H1 (cell line): ENCODE measurements around the gene APOC4. TPM values are rescaled to one million over a fixed set of nuclear protein-coding genes. Genes with fewer than 3 reads are reported as not detected.

Source experiments
- CTCF ChIA-PET: fragments of 300-600 bp; sonication (Branson Sonifier 250); formaldehyde crosslinking; loops from one replicate; lab custom pipeline; 2021; ENCODE audit not compliant: partially characterized antibody; lab: Charles Lee
- POLR2A ChIA-PET: fragments of 300-600 bp; sonication (Branson Sonifier 250); formaldehyde crosslinking; loops from one replicate; lab custom pipeline; 2021; ENCODE audit warnings: inconsistent platforms; ENCODE audit not compliant: partially characterized antibody; lab: Charles Lee
- DNase-seq, 2 experiments: peaks; one replicate each; pipeline versions ENCODE4 v3.0.0 to v3.0.0-alpha.2; 2010 to 2022; ENCODE audit warnings: low spot score in 2 of 2, low read depth in 1 of 2, mixed read lengths in 1 of 2
- FAIRE-seq: peaks from 2 replicates; lab custom pipeline; 2011; peaks lifted over from hg19 to GRCh38; lab: Jason Lieb, UNC
- H2AFZ ChIP-seq: 2 replicates; pipeline ENCODE4 v1.8.1; 2012; ENCODE audit warnings: low read length, inconsistent platforms
- H2AK5ac ChIP-seq: 2 replicates; pipeline ENCODE4 v1.6.1; 2013; ENCODE audit warnings: low read depth, low read length
- H2BK120ac ChIP-seq: replicated peaks from 2 replicates; pipeline ENCODE3; 2013; ENCODE audit warnings: low read depth, low read length, inconsistent platforms
- H2BK12ac ChIP-seq: 2 replicates; pipeline ENCODE4 v1.6.1; 2013; ENCODE audit warnings: low read depth, low read length
- H2BK15ac ChIP-seq: 2 replicates; pipeline ENCODE4 v1.6.1; 2013; ENCODE audit warnings: low read length
- H2BK20ac ChIP-seq: 2 replicates; pipeline ENCODE4 v1.6.1; 2013; ENCODE audit warnings: low read length
- H2BK5ac ChIP-seq: 2 replicates; pipeline ENCODE4 v1.6.1; 2013; ENCODE audit warnings: low read depth, low read length
- H3K14ac ChIP-seq: 2 replicates; pipeline ENCODE4 v1.6.1; 2013; ENCODE audit warnings: inconsistent platforms; ENCODE audit not compliant: insufficient read length
- H3K18ac ChIP-seq: 2 replicates; pipeline ENCODE4 v1.6.1; 2013; ENCODE audit warnings: low read length; ENCODE audit errors: extremely low read depth
- H3K23ac ChIP-seq: 2 replicates; pipeline ENCODE4 v1.6.1; 2013; ENCODE audit warnings: inconsistent platforms; ENCODE audit not compliant: insufficient read length
- H3K23me2 ChIP-seq: 2 replicates; pipeline ENCODE4 v1.6.1; 2013; ENCODE audit warnings: low read depth, low read length
- H3K27ac ChIP-seq: 2 replicates; pipeline ENCODE4 v1.6.1; 2011; ENCODE audit warnings: low read depth, low read length, inconsistent platforms
- H3K27me3 ChIP-seq, 4 experiments: replicated peaks in 1 of 4; 1 replicate in 1 of 4; 2 replicates in 3 of 4; pipeline versions ENCODE4 v1.6.1 to v1.8.1; 2011 to 2013; ENCODE audit warnings: low read length in 3 of 4, mild to moderate bottlenecking in 3 of 4, inconsistent platforms in 2 of 4, mixed read lengths in 2 of 4, moderate library complexity in 1 of 4; ENCODE audit not compliant: control insufficient read depth in 3 of 4, insufficient read depth in 3 of 4; ENCODE audit errors: extremely low read depth in 1 of 4
- H3K36me3 ChIP-seq, 4 experiments: 2 replicates each; pipeline versions ENCODE4 v1.6.1 to v1.8.1; 2011 to 2013; ENCODE audit warnings: mild to moderate bottlenecking in 4 of 4, low read length in 3 of 4, moderate library complexity in 2 of 4, control low read depth in 1 of 4, inconsistent platforms in 1 of 4; ENCODE audit not compliant: insufficient read depth in 4 of 4, control insufficient read depth in 2 of 4
- H3K4ac ChIP-seq: replicated peaks from 2 replicates; pipeline ENCODE3; 2013; ENCODE audit warnings: low read length, low read depth, mixed read lengths, inconsistent platforms; ENCODE audit not compliant: insufficient read length
- H3K4me1 ChIP-seq, 4 experiments: replicated peaks in 1 of 4; 1 replicate in 1 of 4; 2 replicates in 3 of 4; pipeline versions ENCODE4 v1.6.1 to v1.8.1; 2011 to 2013; ENCODE audit warnings: low read length in 3 of 4, inconsistent platforms in 2 of 4, mixed read lengths in 1 of 4; ENCODE audit not compliant: insufficient read depth in 4 of 4, control insufficient read depth in 3 of 4
- H3K4me2 ChIP-seq, 2 experiments: 2 replicates each; pipeline versions ENCODE4 v1.6.1 to v1.8.1; 2011 to 2013; ENCODE audit warnings: low read depth in 2 of 2, low read length in 2 of 2, control low read depth in 1 of 2, inconsistent platforms in 1 of 2, mild to moderate bottlenecking in 1 of 2; ENCODE audit not compliant: insufficient read depth in 1 of 2
- H3K4me3 ChIP-seq, 4 experiments: fragments of 200-600, 300-600 bp in 1 of 4; sonication (generic), shearing (Covaris generic), sonication (Bioruptor Twin) in 1 of 4; 2 replicates each; pipeline versions ENCODE4 v1.5.1 to v1.8.1; 2011 to 2016; ENCODE audit warnings: low read length in 4 of 4, low read depth in 3 of 4, control low read depth in 2 of 4, inconsistent platforms in 2 of 4, mild to moderate bottlenecking in 2 of 4, mixed read lengths in 1 of 4, moderate library complexity in 1 of 4; ENCODE audit not compliant: insufficient read depth in 2 of 4; ENCODE audit errors: extremely low read depth in 1 of 4
- H3K56ac ChIP-seq: replicated peaks from 2 replicates; pipeline ENCODE3; 2013; ENCODE audit warnings: low read depth, mild to moderate bottlenecking, mixed read lengths, low read length, inconsistent platforms; ENCODE audit not compliant: insufficient read length
- H3K79me1 ChIP-seq: 2 replicates; pipeline ENCODE4 v1.6.1; 2013; ENCODE audit warnings: low read depth, low read length, control low read depth
- H3K79me2 ChIP-seq, 2 experiments: 2 replicates each; pipeline versions ENCODE4 v1.6.1 to v1.8.1; 2012 to 2013; ENCODE audit warnings: low read length in 2 of 2, mild to moderate bottlenecking in 2 of 2, inconsistent platforms in 1 of 2; ENCODE audit not compliant: insufficient read depth in 2 of 2, control insufficient read depth in 1 of 2
- H3K9ac ChIP-seq, 4 experiments: replicated peaks in 1 of 4; 1 replicate in 1 of 4; 2 replicates in 3 of 4; pipeline versions ENCODE4 v1.6.1 to v1.8.1; 2011 to 2013; ENCODE audit warnings: low read depth in 3 of 4, low read length in 3 of 4, control low read depth in 2 of 4, mild to moderate bottlenecking in 2 of 4, moderate library complexity in 2 of 4, inconsistent platforms in 1 of 4; ENCODE audit errors: extremely low read depth in 1 of 4
- H3K9me3 ChIP-seq, 2 experiments: 2 replicates each; pipeline versions ENCODE4 v1.6.1 to v1.8.1; 2012 to 2013; ENCODE audit warnings: mild to moderate bottlenecking in 2 of 2, moderate library complexity in 2 of 2, control low read depth in 1 of 2, inconsistent platforms in 1 of 2, low read depth in 1 of 2, low read length in 1 of 2, mixed read lengths in 1 of 2; ENCODE audit not compliant: insufficient read depth in 2 of 2
- H4K20me1 ChIP-seq, 2 experiments: replicated peaks in 1 of 2; 2 replicates each; pipeline versions ENCODE3 to v1.8.1; 2011 to 2013; ENCODE audit warnings: inconsistent platforms in 2 of 2, low read length in 2 of 2, mild to moderate bottlenecking in 1 of 2; ENCODE audit not compliant: insufficient read depth in 2 of 2, control insufficient read depth in 1 of 2
- H4K5ac ChIP-seq: 2 replicates; pipeline ENCODE4 v1.6.1; 2013; ENCODE audit warnings: low read length, low read depth, mixed read lengths, inconsistent platforms; ENCODE audit not compliant: insufficient read length
- H4K8ac ChIP-seq: 2 replicates; pipeline ENCODE4 v1.8.0; 2013; ENCODE audit warnings: mild to moderate bottlenecking, moderate library complexity, low read length, inconsistent platforms; ENCODE audit not compliant: insufficient read depth; ENCODE audit errors: extremely low read depth
- H4K91ac ChIP-seq: replicated peaks from 2 replicates; pipeline ENCODE3; 2013; ENCODE audit warnings: low read length, mixed read lengths, inconsistent platforms; ENCODE audit not compliant: insufficient read length
- BRCA1 ChIP-seq: IDR thresholded peaks from 2 replicates; pipeline ENCODE4 v1.6.1; 2012; ENCODE audit warnings: low read depth, low read length, improper control_type of control experiment
- CBX8 ChIP-seq: fragments of 300-800, 300-1000 bp; sonication (generic); IDR thresholded peaks from 2 replicates; pipeline ENCODE4 v1.7.1; 2016; ENCODE audit warnings: low read depth, low read length, borderline replicate concordance
- CHD1 ChIP-seq: IDR thresholded peaks from 2 replicates; pipeline ENCODE4 v1.6.1; 2012; ENCODE audit warnings: low read depth, low read length, improper control_type of control experiment
- EP300 ChIP-seq, 2 experiments: IDR thresholded peaks; 1 replicate in 1 of 2; 2 replicates in 1 of 2; pipeline ENCODE4 v1.6.1; 2011 to 2012; ENCODE audit warnings: low read depth in 2 of 2, low read length in 2 of 2, mild to moderate bottlenecking in 2 of 2, borderline replicate concordance in 1 of 2, inconsistent platforms in 1 of 2, moderate library complexity in 1 of 2
- GABPA ChIP-seq: IDR thresholded peaks from 2 replicates; pipeline ENCODE4 v1.6.1; 2011; ENCODE audit warnings: mild to moderate bottlenecking, low read length, moderate library complexity, borderline replicate concordance; ENCODE audit not compliant: insufficient read depth
- KDM5A ChIP-seq: fragments of 200-600 bp; IDR thresholded peaks from 2 replicates; pipeline ENCODE4 v1.7.1; 2012; ENCODE audit warnings: mild to moderate bottlenecking, low read length, inconsistent platforms, mixed read lengths
- POLR2A ChIP-seq, 2 experiments: IDR thresholded peaks; 1 replicate in 1 of 2; 2 replicates in 1 of 2; pipeline ENCODE4 v1.6.1; 2011; ENCODE audit warnings: low read depth in 2 of 2, low read length in 2 of 2, mild to moderate bottlenecking in 2 of 2; ENCODE audit errors: control extremely low read depth in 1 of 2
- RBBP5 ChIP-seq: IDR thresholded peaks from 2 replicates; pipeline ENCODE4 v1.7.1; 2012; ENCODE audit warnings: low read depth, mild to moderate bottlenecking, inconsistent platforms, low read length, moderate library complexity, borderline replicate concordance
- SRF ChIP-seq: IDR thresholded peaks from 2 replicates; pipeline ENCODE4 v1.6.1; 2011; ENCODE audit warnings: mild to moderate bottlenecking, low read depth, low read length, moderate library complexity
- WGBS, 2 experiments: shearing (Covaris generic) in 1 of 2; methylation state at CpG; one replicate each; pipeline versions ENCODE4 v1.1.6 to v1.1.7; 2013 to 2015; ENCODE audit warnings: low lambda C conversion rate in 2 of 2, mixed read lengths in 2 of 2, inconsistent platforms in 1 of 2, low coverage in 1 of 2, missing lambda C conversion rate in 1 of 2; ENCODE audit not compliant: insufficient replicate concordance in 2 of 2, insufficient coverage in 1 of 2, insufficient read length in 1 of 2; ENCODE audit errors: extremely low coverage in 1 of 2, missing lambda C conversion rate in 1 of 2; 5-methylcytosine and 5-hydroxymethylcytosine counted together
- polyA plus RNA-seq, 7 experiments: library from polyadenylated mRNA; depleted of rRNA in 3 of 7; stranded (reverse) in 5 of 7; unstranded in 2 of 7; fragments of >200 nt in 5 of 7; fragments of 200-250 nt in 2 of 7; gene quantifications; 1 replicate in 5 of 7; 2 replicates in 1 of 7; 4 replicates in 1 of 7; pipeline versions ENCODE4 v1.2.1 to v1.2.3, GENCODE V29; 2011 to 2013; ENCODE audit warnings: missing spikeins in 2 of 7, mixed read lengths in 2 of 7
- total RNA-seq: library from RNA; stranded (reverse); fragmentation: NEBNext Ultra II Directional; extraction: Animal tissue kit (Norgen Biotek cat#: 25700); gene quantifications from 2 replicates; pipeline ENCODE4 v1.2.1, GENCODE V29; 2021

APOC4 gene
- total and polyA plus RNA-seq, 2 of the 8 experiments (the other 6 are each of a cell fraction or from before 2014, with no cell fraction given): not detected

DNA sequence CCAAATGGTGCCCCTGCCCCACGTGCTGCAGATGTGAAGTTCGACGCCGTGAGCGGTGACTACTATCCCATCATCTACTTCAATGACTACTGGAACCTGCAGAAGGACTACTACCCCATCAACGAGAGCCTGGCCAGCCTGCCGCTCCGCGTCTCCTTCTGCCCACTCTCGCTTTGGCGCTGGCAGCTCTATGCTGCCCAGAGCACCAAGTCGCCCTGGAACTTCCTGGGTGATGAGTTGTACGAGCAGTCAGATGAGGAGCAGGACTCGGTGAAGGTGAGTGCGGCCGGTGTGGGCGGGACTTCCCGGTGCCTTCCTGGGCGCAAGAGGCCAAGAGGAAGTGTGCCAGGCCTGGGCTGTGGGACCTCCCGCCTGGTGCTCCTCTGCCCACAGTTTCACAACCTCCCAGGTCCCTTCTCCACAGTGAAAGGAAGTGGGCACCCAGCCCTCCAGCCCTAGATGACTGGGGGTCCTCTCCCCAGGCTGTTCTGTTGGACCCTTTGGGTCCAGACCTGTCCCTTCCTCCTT lies 45.2 kb downstream of the APOC4 start:
- Histone ChIP-seq H3K4ac (no peak overlapping the region), H3K27ac (no peak overlapping the region), H2BK12ac (no peak overlapping the region), H2BK20ac (no peak overlapping the region), H3K79me2 (no peaks in the 10 kb centered on the region), H2BK120ac (no peak overlapping the region), H3K56ac (no peak overlapping the region), H2BK15ac (no peak overlapping the region), H4K91ac (no peak overlapping the region), H3K9me3 (no peaks in the 10 kb centered on the region), H3K23me2 (no peaks in the 10 kb centered on the region), H4K20me1 (peaks cover 2 to 16% of the 10 kb centered on the region in 2 experiments), H3K79me1 (no peaks in the 10 kb centered on the region), H3K36me3 (peaks cover 6 to 22% (median 12%) of the 10 kb centered on the region in 4 experiments; a peak in 6 of 8 replicates), H3K9ac (peak overlapping the region in 1 of 4 experiments; percentile 28; a peak in 1 of 7 replicates), H3K4me1 (no peaks in the 10 kb centered on the region), H3K4me2 (no peak overlapping the region), H3K14ac (no peak overlapping the region), H2BK5ac (no peak overlapping the region; the same call in 1 of the 2 replicates), H4K5ac (no peak overlapping the region), H3K18ac (no peak overlapping the region), H2AK5ac (no peak overlapping the region), H3K4me3 (no peak overlapping the region), H4K8ac (no peak overlapping the region), H2AFZ (no peak overlapping the region), H3K23ac (no peak overlapping the region), H3K27me3 (no peaks in the 10 kb centered on the region)
- TF ChIP-seq SRF (no peak), BRCA1 (no peak), GABPA (no peak), RBBP5 (no peak), CBX8 (no peak), EP300 (IDR thresholded peaks at IDR 0.05; ENCODE audit: borderline replicate concordance in 1 of 2, low read depth in 2 of 2, low read length in 2 of 2) (no peak), KDM5A (no peak), POLR2A (IDR thresholded peaks at IDR 0.05; ENCODE audit: control extremely low read depth in 1 of 2, low read depth in 2 of 2, low read length in 2 of 2) (no peak), CHD1 (no peak)
- POLR2A ChIA-PET: interaction anchor here (0.9 to 1.7 kb wide), 4 partner anchors 9 to 90 kb away, joined by 3 to 4 read pairs (median 4); no protein-coding TSS in a partner anchor
- CTCF ChIA-PET: interaction anchor here (1.3 to 3.8 kb wide), 4 partner anchors 8 to 70 kb away, joined by 5 to 28 read pairs (median 12); no protein-coding TSS in a partner anchor
- DNase-seq (no peak), FAIRE-seq (no peak)
- WGBS, 2 experiments: 96% methylated on average over 20 of the region's 20 CpGs; no CpG with 5 or more reads in 1 of the 2 experiments
